Peyer's patch (tissue), 4 donors: Measurements from ENCODE around the gene PODN.

ENCODE experiments used
- POLR2A ChIP-seq, 2 donors: fragments of 450-650 bp; IDR thresholded peaks; one replicate each; pipeline ENCODE4 v1.5.1; 2017; ENCODE audit warnings: antibody characterized with exemption in 2 of 2, mild to moderate bottlenecking in 2 of 2, moderate library complexity in 2 of 2
- TF ChIP-seq, protein P1 (sequence below), 6 experiments: fragments of 450-650 bp in 4 of 6; fragments of 200-600 bp in 2 of 6; sonication (generic) in 1 of 6; IDR thresholded peaks; one replicate each; pipeline ENCODE4 v1.5.1; 2017 to 2019; ENCODE audit warnings: antibody characterized with exemption in 6 of 6, mild to moderate bottlenecking in 3 of 6, moderate library complexity in 1 of 6

DNA sequence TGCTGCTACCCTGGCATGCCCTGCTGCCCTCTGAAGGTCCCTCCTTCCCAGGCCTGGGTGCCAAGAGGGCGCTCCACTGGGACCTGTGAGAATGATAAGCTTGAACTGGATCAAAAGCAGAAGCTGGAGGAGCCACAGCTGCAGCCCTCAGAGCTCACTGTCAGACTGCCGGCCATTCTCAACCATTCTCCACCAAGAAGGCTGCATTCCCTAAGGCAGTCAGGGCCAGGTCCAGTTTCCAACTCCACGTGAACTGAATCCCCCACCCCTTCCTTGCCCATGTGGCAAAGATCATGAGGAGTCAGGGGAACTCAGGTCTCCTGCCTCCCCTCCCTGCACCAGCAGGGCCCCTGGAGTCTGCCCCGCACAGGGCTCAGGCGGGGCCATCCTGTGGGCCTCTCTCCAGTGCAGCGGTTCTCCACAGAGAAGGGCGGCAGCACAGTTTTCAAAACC lies 61.0 kb downstream of the PODN start:
- TF ChIP-seq, protein P1, sequence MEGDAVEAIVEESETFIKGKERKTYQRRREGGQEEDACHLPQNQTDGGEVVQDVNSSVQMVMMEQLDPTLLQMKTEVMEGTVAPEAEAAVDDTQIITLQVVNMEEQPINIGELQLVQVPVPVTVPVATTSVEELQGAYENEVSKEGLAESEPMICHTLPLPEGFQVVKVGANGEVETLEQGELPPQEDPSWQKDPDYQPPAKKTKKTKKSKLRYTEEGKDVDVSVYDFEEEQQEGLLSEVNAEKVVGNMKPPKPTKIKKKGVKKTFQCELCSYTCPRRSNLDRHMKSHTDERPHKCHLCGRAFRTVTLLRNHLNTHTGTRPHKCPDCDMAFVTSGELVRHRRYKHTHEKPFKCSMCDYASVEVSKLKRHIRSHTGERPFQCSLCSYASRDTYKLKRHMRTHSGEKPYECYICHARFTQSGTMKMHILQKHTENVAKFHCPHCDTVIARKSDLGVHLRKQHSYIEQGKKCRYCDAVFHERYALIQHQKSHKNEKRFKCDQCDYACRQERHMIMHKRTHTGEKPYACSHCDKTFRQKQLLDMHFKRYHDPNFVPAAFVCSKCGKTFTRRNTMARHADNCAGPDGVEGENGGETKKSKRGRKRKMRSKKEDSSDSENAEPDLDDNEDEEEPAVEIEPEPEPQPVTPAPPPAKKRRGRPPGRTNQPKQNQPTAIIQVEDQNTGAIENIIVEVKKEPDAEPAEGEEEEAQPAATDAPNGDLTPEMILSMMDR (IDR thresholded peaks at IDR 0.05), result no peak
- TF ChIP-seq POLR2A (IDR thresholded peaks at IDR 0.05), result no peak
